NCI-H446 (cell line): ENCODE results near the gene CUBN.

ENCODE experiments used
- DNase-seq, 2 experiments: peaks; one replicate each; lab custom pipeline; 2025; lab: John Stamatoyannopoulos, UW

CUBN gene

DNA sequence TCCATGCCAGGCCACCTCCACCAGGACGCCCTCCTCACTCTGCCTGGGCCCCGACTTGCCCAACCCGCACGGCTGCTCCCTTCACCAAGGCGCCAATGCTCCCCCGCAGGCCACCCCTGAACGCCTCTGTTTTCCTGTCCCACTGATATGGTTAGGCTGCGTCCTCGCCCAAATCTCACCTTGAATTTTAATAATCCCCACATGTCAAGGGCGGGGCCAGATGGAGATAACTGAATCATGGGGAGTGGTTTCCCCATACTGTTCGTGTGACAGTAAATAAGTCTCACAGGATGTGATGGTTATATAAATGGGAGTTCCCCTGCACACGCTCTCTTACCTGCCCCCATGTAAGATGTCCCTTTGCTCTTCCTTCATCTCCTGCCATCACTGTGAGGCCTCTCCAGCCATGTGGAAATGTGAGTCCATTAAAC is 342.2 kb downstream of the CUBN start:
- DNase-seq = no peak

- no peak for DNase-seq
Measured at GRCh38 chr10:16780338-16780880, 349.2 kb downstream of the CUBN start.

DNA sequence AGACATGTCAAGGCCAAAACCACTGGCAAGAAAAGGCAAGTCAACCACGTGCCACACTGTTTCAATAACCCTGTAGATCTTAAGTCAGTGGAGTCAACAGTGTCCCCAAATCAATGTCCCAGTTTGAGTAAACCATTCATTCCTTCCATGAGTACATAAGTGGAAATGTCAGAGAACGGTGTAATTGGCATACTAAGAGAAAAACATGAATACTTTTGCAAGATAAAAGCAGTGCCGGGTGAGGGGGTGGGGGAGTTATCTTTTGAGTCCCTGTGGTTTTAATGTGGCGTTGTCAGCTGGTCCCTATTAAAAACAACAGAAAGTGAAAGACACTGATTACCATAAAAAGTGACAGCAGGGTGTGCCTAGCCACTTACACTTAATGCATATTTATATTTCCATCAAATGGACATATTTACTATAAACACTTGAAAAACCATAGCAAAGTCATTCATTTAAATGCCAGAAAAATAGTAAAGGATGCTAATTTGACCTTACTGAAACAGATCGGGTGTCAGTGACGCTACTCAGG is 350.2 kb downstream of the CUBN start:
- no peak for DNase-seq

GRCh38 chr10:16777473-16778370 is 351.9 kb downstream of the CUBN start:
- peak; percentile 11 to 65 for DNase-seq

DNA sequence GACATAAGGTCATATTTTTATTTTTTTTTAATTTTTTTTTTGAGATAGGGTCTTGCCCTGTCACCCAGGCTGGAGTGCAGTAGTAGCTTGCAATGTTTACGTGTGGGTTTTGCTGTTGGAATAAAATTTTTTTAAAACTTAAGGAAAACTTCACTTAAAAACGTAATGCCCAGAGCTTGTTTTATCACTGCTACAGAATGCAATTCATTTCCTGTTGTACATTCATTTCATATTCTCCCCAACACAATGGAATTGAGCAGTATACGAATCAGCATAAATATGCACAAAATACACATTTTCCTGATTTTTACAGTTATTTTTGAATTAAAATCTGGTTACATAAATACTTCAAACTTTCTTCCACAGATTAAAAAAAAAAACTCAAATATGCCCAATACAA is 352.7 kb downstream of the CUBN start:
- DNase-seq = no peak
